Pancreas (tissue), 10 donors: Measurements from ENCODE around the gene SFTPB. TPM values are rescaled to one million over a fixed set of nuclear protein-coding genes. Genes with fewer than 3 reads are reported as not detected.

ENCODE experiments used
- ATAC-seq, 4 donors: fragments of 200-7000 bp; cut with Tn5 transposase; one replicate each; pipeline versions ENCODE4 v1.8.0 to v1.9.1; 2020; ENCODE audit warnings: mild to moderate bottlenecking in 4 of 4, moderate library complexity in 4 of 4
- DNase-seq, 6 donors: peaks; one replicate each; pipeline ENCODE4 v3.0.0-alpha.2; 2020
- FAIRE-seq: peaks from 2 replicates; lab custom pipeline; 2012; peaks lifted over from hg19 to GRCh38; lab: Jason Lieb, UNC
- H3K27ac ChIP-seq, 4 donors: fragments of 200-600 bp; sonication (generic); 1 replicate in 3 of 4; 2 replicates in 1 of 4; pipeline versions ENCODE4 v1.5.0 to v1.8.0; 2020
- H3K27me3 ChIP-seq, 4 donors: fragments of 200-600 bp; one replicate each; pipeline ENCODE4 v1.8.0; 2021
- H3K36me3 ChIP-seq, 3 donors: fragments of 200-600 bp; sonication (generic) in 1 of 3; one replicate each; pipeline versions ENCODE4 v1.5.0 to v1.8.0; 2020 to 2021
- H3K4me1 ChIP-seq, 3 donors: fragments of 200-600 bp; one replicate each; pipeline ENCODE4 v1.8.0; 2021
- H3K4me3 ChIP-seq, 4 donors: fragments of 200-600 bp; sonication (generic) in 2 of 4; one replicate each; pipeline versions ENCODE4 v1.5.0 to v1.8.0; 2020 to 2021
- H3K9me3 ChIP-seq, 4 donors: fragments of 200-600 bp; one replicate each; pipeline ENCODE4 v1.8.0; 2021
- WGBS, 2 donors: extraction: QIAGEN DNeasy Blood & Tissue Kit; methylation state at CpG; one replicate each; pipeline ENCODE4 v1.1.7; 2013; 5-methylcytosine and 5-hydroxymethylcytosine counted together
- intact Hi-C, 3 donors: fragments of 100-400 bp; cut with DNase I; formaldehyde crosslinking; loops; one replicate each; pipeline versions ENCODE4 v1.11.1 to v1.14.2; 2022
- polyA plus RNA-seq, 2 donors: library from polyadenylated mRNA; stranded (reverse); fragments of 200-250 nt; gene quantifications; one replicate each; pipeline ENCODE4 v1.2.3, GENCODE V29; 2013
- total RNA-seq, 6 donors: library from RNA; stranded (reverse); fragmentation: NEBNext Ultra II Directional in 4 of 6; extraction: Animal tissue kit (Norgen Biotek cat#: 25700) in 4 of 6; gene quantifications; one replicate each; pipeline versions ENCODE4 v1.2.1 to v1.2.4, GENCODE V29; 2021 to 2023
- TF ChIP-seq, protein P1 (sequence below), 4 donors: fragments of 200-600 bp; sonication (generic) in 3 of 4; IDR thresholded peaks; one replicate each; pipeline versions ENCODE4 v1.5.0 to v1.8.0; 2021; ENCODE audit warnings: antibody characterized with exemption in 4 of 4
- donor health status: healthy with polysubstance abuse.
- donor health status: DM: no; HTN: no; CAD: no; lungs with moderate emphysema.
- donor health status: DM: no; HTN: no; CAD: no.
- donor health status: control.
- donor health status: control.
- donor health status: Bipolar disorder and iron deficiency.
- donor health status: DM: yes; HTN: yes; CAD: no.
- donor health status: DM: no; HTN: no; CAD: no.
- donor health status: DM: no; HTN: no; CAD: no.
- donor health status: DM: yes; HTN: yes; CAD: no.

SFTPB gene
- total and polyA plus RNA-seq, 8 donors = 0.14 to 21.6 (median 2.0) TPM; not detected in 4

- Histone ChIP-seq H3K27ac (peak overlapping the region in 2 of 4 donors; percentile 35 to 58), H3K9me3 (no peaks in the 10 kb centered on the region), H3K36me3 (no peaks in the 10 kb centered on the region), H3K4me3 (no peak overlapping the region), H3K27me3 (no peaks in the 10 kb centered on the region), H3K4me1 (peaks cover 0 to 17% (median 4%) of the 10 kb centered on the region in 3 donors)
- intact Hi-C loops = no loop called here
- no peak for ATAC-seq
- DNase-seq = no peak
- no peak for FAIRE-seq
- TF ChIP-seq, protein P1, sequence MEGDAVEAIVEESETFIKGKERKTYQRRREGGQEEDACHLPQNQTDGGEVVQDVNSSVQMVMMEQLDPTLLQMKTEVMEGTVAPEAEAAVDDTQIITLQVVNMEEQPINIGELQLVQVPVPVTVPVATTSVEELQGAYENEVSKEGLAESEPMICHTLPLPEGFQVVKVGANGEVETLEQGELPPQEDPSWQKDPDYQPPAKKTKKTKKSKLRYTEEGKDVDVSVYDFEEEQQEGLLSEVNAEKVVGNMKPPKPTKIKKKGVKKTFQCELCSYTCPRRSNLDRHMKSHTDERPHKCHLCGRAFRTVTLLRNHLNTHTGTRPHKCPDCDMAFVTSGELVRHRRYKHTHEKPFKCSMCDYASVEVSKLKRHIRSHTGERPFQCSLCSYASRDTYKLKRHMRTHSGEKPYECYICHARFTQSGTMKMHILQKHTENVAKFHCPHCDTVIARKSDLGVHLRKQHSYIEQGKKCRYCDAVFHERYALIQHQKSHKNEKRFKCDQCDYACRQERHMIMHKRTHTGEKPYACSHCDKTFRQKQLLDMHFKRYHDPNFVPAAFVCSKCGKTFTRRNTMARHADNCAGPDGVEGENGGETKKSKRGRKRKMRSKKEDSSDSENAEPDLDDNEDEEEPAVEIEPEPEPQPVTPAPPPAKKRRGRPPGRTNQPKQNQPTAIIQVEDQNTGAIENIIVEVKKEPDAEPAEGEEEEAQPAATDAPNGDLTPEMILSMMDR (IDR thresholded peaks at IDR 0.05) = no peak
- WGBS, 2 donors = 69 to 74% methylated on average over 19 of the region's 19 CpGs
Observed at GRCh38 chr2:85710687-85711577, 42.9 kb upstream of the SFTPB start.

DNA sequence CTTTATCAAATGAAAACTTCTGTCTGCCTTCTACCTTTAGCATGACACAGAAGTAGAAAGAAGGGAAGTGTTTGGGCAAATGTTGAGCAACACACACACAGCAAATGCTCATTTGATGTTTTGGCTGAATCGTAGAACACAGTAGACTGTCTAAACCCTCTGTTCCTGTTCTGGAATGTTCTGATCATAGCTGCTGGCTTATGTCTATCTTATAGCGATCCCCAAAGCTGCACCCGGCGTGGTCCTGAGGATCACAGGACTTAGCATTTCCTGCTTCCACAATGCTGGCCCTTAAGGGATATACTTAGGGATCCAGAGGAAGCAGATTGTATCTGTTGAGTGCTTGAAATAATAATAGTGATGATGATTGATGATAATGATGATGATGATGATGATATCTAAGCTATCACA, 41.4 kb upstream of the SFTPB start:
- Histone ChIP-seq H3K27ac (peak overlapping the region in 2 of 4 donors; percentile 30 to 58), H3K27me3 (no peaks in the 10 kb centered on the region), H3K36me3 (no peaks in the 10 kb centered on the region), H3K9me3 (no peaks in the 10 kb centered on the region), H3K4me3 (no peak overlapping the region), H3K4me1 (peaks cover 0 to 17% (median 4%) of the 10 kb centered on the region in 3 donors)
- intact Hi-C loops = no loop called here
- ATAC-seq = peak in 1 of 4 donors; percentile 2
- WGBS, 2 donors = 55 to 66% methylated on average over 4 of the region's 4 CpGs
- no peak for DNase-seq
- TF ChIP-seq, protein P1 (IDR thresholded peaks at IDR 0.05) = no peak
- no peak for FAIRE-seq

GRCh38 chr2:85708641-85709040, 40.6 kb upstream of the SFTPB start:
- ATAC-seq (no peak), DNase-seq (no peak), FAIRE-seq (no peak)
- TF ChIP-seq, protein P1 (IDR thresholded peaks at IDR 0.05) = no peak
- Histone ChIP-seq H3K27me3 (no peaks in the 10 kb centered on the region), H3K4me3 (no peak overlapping the region), H3K9me3 (no peaks in the 10 kb centered on the region), H3K4me1 (peaks cover 0 to 17% (median 4%) of the 10 kb centered on the region in 3 donors), H3K36me3 (no peaks in the 10 kb centered on the region), H3K27ac (peak overlapping the region in 1 of 4 donors; percentile 58)
- intact Hi-C loops = no loop called here
- WGBS, 2 donors = 31 to 62% methylated on average over 1 of the region's 1 CpG

- TF ChIP-seq, protein P1 (IDR thresholded peaks at IDR 0.05) = peak; percentile 70 to 86 (median 80)
- intact Hi-C loops = no loop called here
- H3K4me3 ChIP-seq = no peak overlapping the region
- DNase-seq = peak in 3 of 6 donors; percentile 47 to 67 (median 63)
- peaks cover 0 to 11% (median 0%) of the 10 kb centered on the region in 3 donors for H3K4me1 ChIP-seq
- H3K36me3 ChIP-seq = no peaks in the 10 kb centered on the region
- ATAC-seq = peak; percentile 76 to 85 (median 78)
- peak; percentile 90 for FAIRE-seq
- peak overlapping the region in 1 of 4 donors; percentile 59 for H3K27ac ChIP-seq
- H3K27me3 ChIP-seq = no peaks in the 10 kb centered on the region
- H3K9me3 ChIP-seq = no peaks in the 10 kb centered on the region
- 0% methylated on average over 10 of the region's 10 CpGs for WGBS, 2 donors
Observed at GRCh38 chr2:85707304-85707703, 39.3 kb upstream of the SFTPB start.
